Measurements from ENCODE around the gene ADGRL1. TPM values are rescaled to one million over a fixed set of nuclear protein-coding genes. Genes with fewer than 3 reads are reported as not detected.
"Not testable (repeated sequence)": the region's sequence is repeated elsewhere in the genome, so short reads cannot be mapped to it uniquely, and the experiment has no call there.

ADGRL1 gene
- total and polyA plus RNA-seq, 4 donors = 0.14 to 1.6 (median 0.53) TPM

- Histone ChIP-seq H3K4me1 (ENCODE audit: control insufficient read depth in 4 of 4, insufficient read depth in 4 of 4, low read length in 3 of 4) (peaks cover 0 to 9% (median 3%) of the 10 kb centered on the region in 4 donors), H3K27me3 (ENCODE audit: control insufficient read depth in 4 of 4, insufficient read depth in 4 of 4, low read length in 3 of 4) (no peaks in the 10 kb centered on the region), H3K36me3 (ENCODE audit: control insufficient read depth in 4 of 4, insufficient read depth in 3 of 4, low read depth in 1 of 4, low read length in 3 of 4) (no peaks in the 10 kb centered on the region), H3K9ac (ENCODE audit: low read depth in 1 of 2, low read length in 2 of 2) (no peak overlapping the region), H3K4me3 (ENCODE audit: low read depth in 1 of 3, low read length in 3 of 3) (no peak overlapping the region), H3K9me3 (ENCODE audit: control insufficient read depth in 4 of 4, low read length in 3 of 4) (no peaks in the 10 kb centered on the region), H3K27ac (ENCODE audit: low read depth in 1 of 2, low read length in 2 of 2) (no peak overlapping the region)
- 35% methylated on average over 13 of the region's 13 CpGs for WGBS
- TF ChIP-seq GABPA (IDR thresholded peaks at IDR 0.05 in 1 of 2, conservative IDR thresholded peaks at IDR 0.05 in 1 of 2) (no peak), SP1 (IDR thresholded peaks at IDR 0.05) (no peak), MAX (IDR thresholded peaks at IDR 0.05) (no peak), FOXA2 (IDR thresholded peaks at IDR 0.05) (no peak), NR2F2 (IDR thresholded peaks at IDR 0.05) (no peak), JUND (IDR thresholded peaks at IDR 0.05) (no peak)
- TF ChIP-seq, protein P1, sequence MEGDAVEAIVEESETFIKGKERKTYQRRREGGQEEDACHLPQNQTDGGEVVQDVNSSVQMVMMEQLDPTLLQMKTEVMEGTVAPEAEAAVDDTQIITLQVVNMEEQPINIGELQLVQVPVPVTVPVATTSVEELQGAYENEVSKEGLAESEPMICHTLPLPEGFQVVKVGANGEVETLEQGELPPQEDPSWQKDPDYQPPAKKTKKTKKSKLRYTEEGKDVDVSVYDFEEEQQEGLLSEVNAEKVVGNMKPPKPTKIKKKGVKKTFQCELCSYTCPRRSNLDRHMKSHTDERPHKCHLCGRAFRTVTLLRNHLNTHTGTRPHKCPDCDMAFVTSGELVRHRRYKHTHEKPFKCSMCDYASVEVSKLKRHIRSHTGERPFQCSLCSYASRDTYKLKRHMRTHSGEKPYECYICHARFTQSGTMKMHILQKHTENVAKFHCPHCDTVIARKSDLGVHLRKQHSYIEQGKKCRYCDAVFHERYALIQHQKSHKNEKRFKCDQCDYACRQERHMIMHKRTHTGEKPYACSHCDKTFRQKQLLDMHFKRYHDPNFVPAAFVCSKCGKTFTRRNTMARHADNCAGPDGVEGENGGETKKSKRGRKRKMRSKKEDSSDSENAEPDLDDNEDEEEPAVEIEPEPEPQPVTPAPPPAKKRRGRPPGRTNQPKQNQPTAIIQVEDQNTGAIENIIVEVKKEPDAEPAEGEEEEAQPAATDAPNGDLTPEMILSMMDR (IDR thresholded peaks at IDR 0.05; ENCODE audit: low read depth, low read length, missing input control) = no peak
- DNase-seq (ENCODE audit: low spot score) = no peak
Observed at GRCh38 chr19:14203177-14203576, 2.8 kb downstream of the ADGRL1 start.

- H3K4me3 ChIP-seq (ENCODE audit: low read depth in 1 of 3, low read length in 3 of 3); H3K9me3 ChIP-seq (ENCODE audit: control insufficient read depth in 4 of 4, low read length in 3 of 4); H3K27me3 ChIP-seq (ENCODE audit: control insufficient read depth in 4 of 4, insufficient read depth in 4 of 4, low read length in 3 of 4); H3K4me1 ChIP-seq (ENCODE audit: control insufficient read depth in 4 of 4, insufficient read depth in 4 of 4, low read length in 3 of 4); H3K36me3 ChIP-seq (ENCODE audit: control insufficient read depth in 4 of 4, insufficient read depth in 3 of 4, low read depth in 1 of 4, low read length in 3 of 4); H3K9ac ChIP-seq (ENCODE audit: low read depth in 1 of 2, low read length in 2 of 2); H3K27ac ChIP-seq (ENCODE audit: low read depth in 1 of 2, low read length in 2 of 2); DNase-seq (ENCODE audit: low spot score): not testable (repeated sequence)
- WGBS = 72% methylated on average over 8 of the region's 8 CpGs
Observed at GRCh38 chr19:14201481-14201880, 4.5 kb downstream of the ADGRL1 start.

DNA sequence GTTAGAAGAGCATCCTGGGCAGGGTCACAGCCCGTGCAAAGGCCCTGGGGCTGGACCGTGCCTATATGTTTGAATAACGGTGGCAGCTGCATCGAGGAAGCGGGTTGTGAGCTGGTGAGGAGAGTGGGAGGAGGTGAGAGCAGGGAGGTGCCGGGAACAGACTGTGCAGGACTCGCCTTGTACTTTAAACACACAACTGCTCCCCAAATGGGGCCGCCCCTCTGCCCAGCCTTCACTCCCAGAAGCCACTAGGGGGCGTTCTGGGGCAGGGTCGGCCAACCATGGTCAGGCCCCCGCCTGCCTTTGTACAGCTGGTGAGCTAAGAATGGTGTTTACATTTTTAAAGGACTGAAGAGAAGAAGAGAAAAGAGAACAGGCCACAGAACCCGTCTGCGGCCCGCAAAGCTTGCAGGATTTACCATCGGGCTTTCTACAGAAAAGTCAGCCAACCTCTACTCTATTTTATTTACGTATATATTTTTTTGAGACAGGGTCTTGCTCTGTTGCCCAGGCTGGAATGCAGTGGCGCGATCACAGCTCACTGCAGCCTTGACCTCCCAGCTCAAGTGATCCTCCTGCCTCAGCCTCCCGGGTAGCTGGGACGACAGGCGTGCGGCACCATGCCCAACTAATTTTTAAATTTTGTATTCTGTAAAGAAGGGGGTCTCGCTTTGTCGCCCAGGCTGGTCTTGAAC lies 5.7 kb downstream of the ADGRL1 start:
- H3K9ac ChIP-seq (ENCODE audit: low read depth in 1 of 2, low read length in 2 of 2); H3K27ac ChIP-seq (ENCODE audit: low read depth in 1 of 2, low read length in 2 of 2); H3K36me3 ChIP-seq (ENCODE audit: control insufficient read depth in 4 of 4, insufficient read depth in 3 of 4, low read depth in 1 of 4, low read length in 3 of 4); H3K4me1 ChIP-seq (ENCODE audit: control insufficient read depth in 4 of 4, insufficient read depth in 4 of 4, low read length in 3 of 4); H3K4me3 ChIP-seq (ENCODE audit: low read depth in 1 of 3, low read length in 3 of 3); H3K27me3 ChIP-seq (ENCODE audit: control insufficient read depth in 4 of 4, insufficient read depth in 4 of 4, low read length in 3 of 4); H3K9me3 ChIP-seq (ENCODE audit: control insufficient read depth in 4 of 4, low read length in 3 of 4); DNase-seq (ENCODE audit: low spot score): not testable (repeated sequence)
- WGBS = 73% methylated on average over 24 of the region's 24 CpGs
- TF ChIP-seq, protein P1 (IDR thresholded peaks at IDR 0.05; ENCODE audit: low read depth, low read length, missing input control) = peak; percentile 10
- peak; percentile 42 to 67 for TF ChIP-seq RAD21 (IDR thresholded peaks at IDR 0.05)
